Activated CD8-positive, alpha-beta T cell treated with anti-CD3 and anti-CD28 coated beads for 36 hours (primary cell): Measurements from ENCODE around the gene DCDC1. TPM values are rescaled to one million over a fixed set of nuclear protein-coding genes. Genes with fewer than 3 reads are reported as not detected.

Experiments used
- ATAC-seq: fragments of 200-7000 bp; cut with Tn5 transposase; one replicate; pipeline ENCODE4 v1.10.0; 2021; ENCODE audit warnings: mild to moderate bottlenecking, moderate library complexity
- CTCF ChIA-PET: fragments of 350-600 bp; sonication (Branson Sonifier 250); formaldehyde crosslinking; loops from one replicate; lab custom pipeline; 2021; ENCODE audit warnings: antibody characterized with exemption; lab: Charles Lee
- POLR2A ChIA-PET: fragments of 350-600 bp; sonication (Branson Sonifier 250); formaldehyde crosslinking; loops from one replicate; lab custom pipeline; 2021; ENCODE audit warnings: antibody characterized with exemption; lab: Charles Lee
- DNase-seq: peaks from one replicate; pipeline ENCODE4 v3.0.0-alpha.2; 2020
- H3K27ac Mint-ChIP-seq: one replicate; pipeline ENCODE4 v1.8.0; 2021; ENCODE audit warnings: mild to moderate bottlenecking, mixed read lengths
- H3K27me3 Mint-ChIP-seq: one replicate; pipeline ENCODE4 v1.8.0; 2021; ENCODE audit warnings: mixed read lengths
- H3K36me3 Mint-ChIP-seq: one replicate; pipeline ENCODE4 v1.8.0; 2021; ENCODE audit warnings: low read depth, mixed read lengths
- H3K4me1 Mint-ChIP-seq: one replicate; pipeline ENCODE4 v1.8.0; 2021; ENCODE audit warnings: low read depth, mixed read lengths
- H3K4me3 Mint-ChIP-seq: one replicate; pipeline ENCODE4 v1.8.0; 2021; ENCODE audit warnings: mild to moderate bottlenecking, moderate library complexity, mixed read lengths
- H3K9me3 Mint-ChIP-seq: one replicate; pipeline ENCODE4 v1.8.0; 2021; ENCODE audit warnings: mixed read lengths
- CTCF ChIP-seq: fragments of 200-600 bp; IDR thresholded peaks from one replicate; pipeline ENCODE4 v1.8.0; 2022; ENCODE audit warnings: antibody characterized with exemption, mild to moderate bottlenecking
- intact Hi-C: fragments of 100-400 bp; cut with micrococcal nuclease; formaldehyde crosslinking; loops from one replicate; pipeline ENCODE4 v1.10.0; 2022
- total RNA-seq, 2 experiments: library from RNA; stranded (reverse); gene quantifications; one replicate each; pipeline ENCODE4 v1.2.3, GENCODE V29; 2021

DCDC1 gene
- total RNA-seq, 2 experiments from 2014 or later: not detected

GRCh38 chr11:31248768-31249167, 120.8 kb downstream of the DCDC1 start:
- Mint-ChIP-seq H3K27me3 (peaks cover 8% of the 10 kb centered on the region), H3K4me3 (no peak overlapping the region), H3K27ac (no peak overlapping the region), H3K9me3 (no peaks in the 10 kb centered on the region), H3K4me1 (no peaks in the 10 kb centered on the region), H3K36me3 (no peaks in the 10 kb centered on the region)
- ATAC-seq: no peak
- intact Hi-C loops: no loop called here
- no peak for TF ChIP-seq CTCF
- ChIA-PET POLR2A (no interaction called here), CTCF (no interaction called here)
- no peak for DNase-seq

- H3K27me3 Mint-ChIP-seq: peaks cover 7% of the 10 kb centered on the region
- DNase-seq (no peak), ATAC-seq (no peak)
- H3K9me3 Mint-ChIP-seq: no peaks in the 10 kb centered on the region
- H3K36me3 Mint-ChIP-seq: no peaks in the 10 kb centered on the region
- no peaks in the 10 kb centered on the region for H3K4me1 Mint-ChIP-seq
- CTCF ChIA-PET: no interaction called here
- no peak overlapping the region for H3K27ac Mint-ChIP-seq
- no peak for TF ChIP-seq CTCF
- H3K4me3 Mint-ChIP-seq: no peak overlapping the region
- POLR2A ChIA-PET: no interaction called here
- intact Hi-C loops: no loop called here
These were observed 122.2 kb downstream of the DCDC1 start for GRCh38 chr11:31247321-31247720.

- Mint-ChIP-seq H3K36me3 (no peaks in the 10 kb centered on the region), H3K4me1 (no peaks in the 10 kb centered on the region), H3K9me3 (no peaks in the 10 kb centered on the region), H3K27ac (no peak overlapping the region), H3K4me3 (no peak overlapping the region), H3K27me3 (peaks cover 7% of the 10 kb centered on the region)
- ATAC-seq: no peak
- ChIA-PET CTCF (no interaction called here), POLR2A (no interaction called here)
- intact Hi-C loops: no loop called here
- no peak for TF ChIP-seq CTCF
- DNase-seq: no peak
These were observed 122.9 kb downstream of the DCDC1 start for GRCh38 chr11:31246451-31247165.

- CTCF ChIA-PET: interaction anchor here (0.9 to 1.2 kb wide), 2 partner anchors 137 to 715 kb away, joined by 3 to 4 read pairs; no protein-coding TSS in a partner anchor
These were observed 125.8 kb downstream of the DCDC1 start for GRCh38 chr11:31243706-31244105.

More at GRCh38 chr11:31243706-31244105, 125.8 kb downstream of the DCDC1 start:
- POLR2A ChIA-PET: no interaction called here
- Mint-ChIP-seq H3K9me3 (no peaks in the 10 kb centered on the region), H3K27ac (no peak overlapping the region), H3K4me3 (no peak overlapping the region), H3K4me1 (no peaks in the 10 kb centered on the region), H3K27me3 (peaks cover 2% of the 10 kb centered on the region), H3K36me3 (no peaks in the 10 kb centered on the region)
- ATAC-seq (no peak), DNase-seq (no peak)
- no peak for TF ChIP-seq CTCF
- intact Hi-C loops: loop anchor here (5.0 kb wide), 1 partner anchor 714 kb away; no protein-coding TSS in a partner anchor
